ENCODE data around the gene BNC1.
A peak's percentile ranks its signal among the peaks of the same experiment; 100 is the strongest.

Gene BNC1

GRCh38 chr15:83284559-83285283 lies at the start of gene BNC1:
Gene BNC1, minus strand, starts transcription at chr15:83284664. Its CDS starts 36 bp downstream, at chr15:83284628.
- Histone ChIP-seq H2AFZ (ENCODE audit: low read length, unreplicated experiment) (peak within 1 kb of the TSS; percentile 91), H3K36me3 (ENCODE audit: insufficient read depth, low read length) (no peaks in the 10 kb centered on the region), H3K27me3 (ENCODE audit: insufficient read depth, low read length) (peaks cover 48% of the 10 kb centered on the region), H3K4me1 (ENCODE audit: control insufficient read depth, insufficient read depth, low read length, unreplicated experiment) (peaks cover 40% of the 10 kb centered on the region), H3K79me2 (ENCODE audit: control insufficient read depth, insufficient read depth, low read length, unreplicated experiment) (no peaks in the 10 kb centered on the region), H3K27ac (ENCODE audit: low read depth, low read length) (no peak within 1 kb of the TSS), H3K4me3 (ENCODE audit: low read depth, low read length) (peak within 1 kb of the TSS; percentile 84)

- Histone ChIP-seq H3K79me2 (ENCODE audit: control insufficient read depth, insufficient read depth, low read length, unreplicated experiment) (no peaks in the 10 kb centered on the region), H3K27ac (ENCODE audit: low read depth, low read length) (no peak overlapping the region), H3K36me3 (ENCODE audit: insufficient read depth, low read length) (no peaks in the 10 kb centered on the region), H3K4me1 (ENCODE audit: control insufficient read depth, insufficient read depth, low read length, unreplicated experiment) (peaks cover 10% of the 10 kb centered on the region), H3K4me3 (ENCODE audit: low read depth, low read length) (no peak overlapping the region), H3K27me3 (ENCODE audit: insufficient read depth, low read length) (no peaks in the 10 kb centered on the region), H2AFZ (ENCODE audit: low read length, unreplicated experiment) (no peak overlapping the region)
Measured at GRCh38 chr15:83327041-83327440, 42.6 kb upstream of the BNC1 start.

- H3K27me3 ChIP-seq (ENCODE audit: insufficient read depth, low read length), result no peaks in the 10 kb centered on the region
- no peak overlapping the region for H2AFZ ChIP-seq (ENCODE audit: low read length, unreplicated experiment)
- H3K4me3 ChIP-seq (ENCODE audit: low read depth, low read length), result no peak overlapping the region
- no peaks in the 10 kb centered on the region for H3K36me3 ChIP-seq (ENCODE audit: insufficient read depth, low read length)
- H3K79me2 ChIP-seq (ENCODE audit: control insufficient read depth, insufficient read depth, low read length, unreplicated experiment), result no peaks in the 10 kb centered on the region
- H3K27ac ChIP-seq (ENCODE audit: low read depth, low read length), result no peak overlapping the region
- H3K4me1 ChIP-seq (ENCODE audit: control insufficient read depth, insufficient read depth, low read length, unreplicated experiment), result peaks cover 10% of the 10 kb centered on the region
Measured at GRCh38 chr15:83324799-83325198, 40.3 kb upstream of the BNC1 start.

GRCh38 chr15:83323296-83323711 lies 38.8 kb upstream of the BNC1 start:
- peaks cover 10% of the 10 kb centered on the region for H3K4me1 ChIP-seq (ENCODE audit: control insufficient read depth, insufficient read depth, low read length, unreplicated experiment)
- no peak overlapping the region; the same call in 1 of the 2 replicates for H3K27ac ChIP-seq (ENCODE audit: low read depth, low read length)
- no peak overlapping the region for H2AFZ ChIP-seq (ENCODE audit: low read length, unreplicated experiment)
- no peaks in the 10 kb centered on the region for H3K79me2 ChIP-seq (ENCODE audit: control insufficient read depth, insufficient read depth, low read length, unreplicated experiment)
- H3K27me3 ChIP-seq (ENCODE audit: insufficient read depth, low read length), result no peaks in the 10 kb centered on the region
- H3K4me3 ChIP-seq (ENCODE audit: low read depth, low read length), result no peak overlapping the region
- H3K36me3 ChIP-seq (ENCODE audit: insufficient read depth, low read length), result no peaks in the 10 kb centered on the region

- H3K27ac ChIP-seq (ENCODE audit: low read depth, low read length), result no peak overlapping the region
- no peak overlapping the region for H2AFZ ChIP-seq (ENCODE audit: low read length, unreplicated experiment)
- no peaks in the 10 kb centered on the region for H3K79me2 ChIP-seq (ENCODE audit: control insufficient read depth, insufficient read depth, low read length, unreplicated experiment)
- no peaks in the 10 kb centered on the region for H3K36me3 ChIP-seq (ENCODE audit: insufficient read depth, low read length)
- H3K4me1 ChIP-seq (ENCODE audit: control insufficient read depth, insufficient read depth, low read length, unreplicated experiment), result peaks cover 10% of the 10 kb centered on the region
- no peak overlapping the region for H3K4me3 ChIP-seq (ENCODE audit: low read depth, low read length)
- no peaks in the 10 kb centered on the region for H3K27me3 ChIP-seq (ENCODE audit: insufficient read depth, low read length)
Measured at GRCh38 chr15:83322691-83323090, 38.2 kb upstream of the BNC1 start.

- H3K79me2 ChIP-seq (ENCODE audit: control insufficient read depth, insufficient read depth, low read length, unreplicated experiment), result no peaks in the 10 kb centered on the region
- no peak overlapping the region for H3K27ac ChIP-seq (ENCODE audit: low read depth, low read length)
- peaks cover 10% of the 10 kb centered on the region for H3K4me1 ChIP-seq (ENCODE audit: control insufficient read depth, insufficient read depth, low read length, unreplicated experiment)
- H3K27me3 ChIP-seq (ENCODE audit: insufficient read depth, low read length), result no peaks in the 10 kb centered on the region
- no peaks in the 10 kb centered on the region for H3K36me3 ChIP-seq (ENCODE audit: insufficient read depth, low read length)
- no peak overlapping the region for H3K4me3 ChIP-seq (ENCODE audit: low read depth, low read length)
- H2AFZ ChIP-seq (ENCODE audit: low read length, unreplicated experiment), result no peak overlapping the region
Measured at GRCh38 chr15:83322061-83322460, 37.6 kb upstream of the BNC1 start.

- Histone ChIP-seq H3K4me1 (ENCODE audit: control insufficient read depth, insufficient read depth, low read length, unreplicated experiment) (peaks cover 10% of the 10 kb centered on the region), H3K27ac (ENCODE audit: low read depth, low read length) (no peak overlapping the region), H2AFZ (ENCODE audit: low read length, unreplicated experiment) (no peak overlapping the region), H3K4me3 (ENCODE audit: low read depth, low read length) (no peak overlapping the region), H3K79me2 (ENCODE audit: control insufficient read depth, insufficient read depth, low read length, unreplicated experiment) (no peaks in the 10 kb centered on the region), H3K27me3 (ENCODE audit: insufficient read depth, low read length) (no peaks in the 10 kb centered on the region), H3K36me3 (ENCODE audit: insufficient read depth, low read length) (no peaks in the 10 kb centered on the region)
Measured at GRCh38 chr15:83320844-83321243, 36.4 kb upstream of the BNC1 start.

- Histone ChIP-seq H3K36me3 (ENCODE audit: insufficient read depth, low read length) (no peaks in the 10 kb centered on the region), H3K4me3 (ENCODE audit: low read depth, low read length) (no peak overlapping the region), H3K4me1 (ENCODE audit: control insufficient read depth, insufficient read depth, low read length, unreplicated experiment) (peaks cover 10% of the 10 kb centered on the region), H3K27me3 (ENCODE audit: insufficient read depth, low read length) (no peaks in the 10 kb centered on the region), H2AFZ (ENCODE audit: low read length, unreplicated experiment) (no peak overlapping the region), H3K79me2 (ENCODE audit: control insufficient read depth, insufficient read depth, low read length, unreplicated experiment) (no peaks in the 10 kb centered on the region), H3K27ac (ENCODE audit: low read depth, low read length) (no peak overlapping the region)
Measured at GRCh38 chr15:83320404-83320803, 35.9 kb upstream of the BNC1 start.

- Histone ChIP-seq H3K27ac (ENCODE audit: low read depth, low read length) (no peak overlapping the region), H3K4me1 (ENCODE audit: control insufficient read depth, insufficient read depth, low read length, unreplicated experiment) (peaks cover 10% of the 10 kb centered on the region), H3K27me3 (ENCODE audit: insufficient read depth, low read length) (no peaks in the 10 kb centered on the region), H3K79me2 (ENCODE audit: control insufficient read depth, insufficient read depth, low read length, unreplicated experiment) (no peaks in the 10 kb centered on the region), H2AFZ (ENCODE audit: low read length, unreplicated experiment) (no peak overlapping the region), H3K36me3 (ENCODE audit: insufficient read depth, low read length) (no peaks in the 10 kb centered on the region), H3K4me3 (ENCODE audit: low read depth, low read length) (no peak overlapping the region)
Measured at GRCh38 chr15:83319771-83320170, 35.3 kb upstream of the BNC1 start.

- H3K4me3 ChIP-seq (ENCODE audit: low read depth, low read length), result no peak overlapping the region
- no peak overlapping the region for H3K27ac ChIP-seq (ENCODE audit: low read depth, low read length)
- no peaks in the 10 kb centered on the region for H3K27me3 ChIP-seq (ENCODE audit: insufficient read depth, low read length)
- H2AFZ ChIP-seq (ENCODE audit: low read length, unreplicated experiment), result no peak overlapping the region
- H3K4me1 ChIP-seq (ENCODE audit: control insufficient read depth, insufficient read depth, low read length, unreplicated experiment), result peaks cover 10% of the 10 kb centered on the region
- H3K79me2 ChIP-seq (ENCODE audit: control insufficient read depth, insufficient read depth, low read length, unreplicated experiment), result no peaks in the 10 kb centered on the region
- H3K36me3 ChIP-seq (ENCODE audit: insufficient read depth, low read length), result no peaks in the 10 kb centered on the region
Measured at GRCh38 chr15:83318861-83319415, 34.5 kb upstream of the BNC1 start.

- H3K4me3 ChIP-seq (ENCODE audit: low read depth, low read length), result no peak overlapping the region
- peaks cover 1% of the 10 kb centered on the region for H3K4me1 ChIP-seq (ENCODE audit: control insufficient read depth, insufficient read depth, low read length, unreplicated experiment)
- H2AFZ ChIP-seq (ENCODE audit: low read length, unreplicated experiment), result no peak overlapping the region
- no peaks in the 10 kb centered on the region for H3K36me3 ChIP-seq (ENCODE audit: insufficient read depth, low read length)
- no peaks in the 10 kb centered on the region for H3K27me3 ChIP-seq (ENCODE audit: insufficient read depth, low read length)
- no peak overlapping the region for H3K27ac ChIP-seq (ENCODE audit: low read depth, low read length)
- no peaks in the 10 kb centered on the region for H3K79me2 ChIP-seq (ENCODE audit: control insufficient read depth, insufficient read depth, low read length, unreplicated experiment)
Measured at GRCh38 chr15:83318036-83318435, 33.6 kb upstream of the BNC1 start.
